ENCODE data around the gene MYOF. TPM values are rescaled to one million over a fixed set of nuclear protein-coding genes. Genes with fewer than 3 reads are reported as not detected.
"Not testable (repeated sequence)": the region's sequence is repeated elsewhere in the genome, so short reads cannot be mapped to it uniquely, and the experiment has no call there.

Gene MYOF
- total RNA-seq, 1 donor from 2014 or later, result 260 TPM

DNA sequence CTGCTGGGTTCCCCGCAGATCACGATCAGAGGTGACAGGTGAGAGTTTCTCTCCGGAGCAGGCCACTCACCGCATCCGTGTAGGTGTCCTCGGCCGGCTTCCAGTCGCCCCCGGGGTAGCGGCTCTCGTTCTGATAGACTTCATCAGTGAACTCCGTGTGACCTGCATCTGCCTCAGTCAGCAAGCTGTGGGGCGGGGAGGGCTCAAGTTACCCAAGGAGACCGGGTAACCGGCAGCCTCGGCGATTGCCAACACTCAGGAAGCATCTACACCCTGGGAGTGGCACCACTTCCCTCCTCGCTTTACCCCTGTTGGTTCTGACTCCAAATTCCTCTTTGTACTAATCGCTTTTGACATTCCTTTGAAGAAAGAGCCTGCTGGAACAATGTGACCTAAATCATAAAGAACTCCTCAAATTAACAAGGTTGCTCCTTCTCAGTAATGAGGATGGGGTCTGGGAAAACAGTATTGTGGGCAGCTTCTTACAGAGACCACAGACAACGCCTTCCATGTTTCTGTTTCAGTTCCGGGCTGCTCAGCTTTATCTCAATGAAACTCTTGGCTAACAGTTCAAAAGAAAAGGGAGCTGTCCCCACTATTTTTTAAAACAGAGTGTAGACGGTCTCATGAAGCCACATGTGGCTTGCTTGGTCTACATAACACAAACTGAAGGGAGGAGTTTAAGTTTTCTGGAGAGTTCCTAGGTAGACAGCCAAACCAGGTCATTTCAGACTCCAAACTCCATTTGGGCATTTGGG lies 118.1 kb downstream of the MYOF start:
- DNase-seq (ENCODE audit: extremely low read depth, low read depth, low spot score), result no peak

DNA sequence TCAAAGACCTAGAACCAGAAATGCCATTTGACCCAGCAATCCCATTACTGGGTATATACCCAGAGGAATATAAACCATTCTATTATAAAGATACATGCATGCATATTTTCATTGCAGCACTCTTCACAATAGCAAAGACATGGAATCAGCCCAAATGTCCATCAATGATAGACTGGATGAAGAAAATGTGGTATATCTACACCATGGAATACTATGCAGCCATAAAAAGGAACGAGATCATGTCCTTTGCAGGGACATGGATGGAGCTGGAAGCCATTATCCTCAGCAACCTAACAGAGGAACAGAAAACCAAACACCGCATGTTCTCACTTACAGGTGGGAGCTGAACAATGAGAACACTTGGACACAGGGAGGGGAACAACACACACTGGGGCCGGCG lies 123.7 kb downstream of the MYOF start:
- DNase-seq (ENCODE audit: extremely low read depth, low read depth, low spot score), result not testable (repeated sequence)

DNA sequence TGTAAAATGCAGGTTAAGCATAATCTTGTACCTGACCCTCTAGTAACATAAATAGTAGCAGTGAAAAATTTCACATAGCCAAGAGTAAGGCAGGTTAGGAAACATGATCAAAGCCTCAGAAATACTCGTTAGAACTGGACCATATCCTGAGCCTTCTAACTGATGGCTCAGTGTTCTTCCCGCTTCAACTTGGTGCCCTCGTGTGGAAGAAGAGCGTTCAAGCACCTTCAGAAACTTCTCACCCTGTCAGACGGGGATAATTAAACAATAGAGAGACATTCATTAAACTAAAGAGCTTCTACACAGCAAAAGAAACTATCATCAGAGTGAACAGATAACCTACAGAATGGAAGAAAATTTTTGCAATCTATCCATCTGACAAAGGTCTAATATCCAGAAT lies 124.5 kb downstream of the MYOF start:
- DNase-seq (ENCODE audit: extremely low read depth, low read depth, low spot score), result no peak

DNA sequence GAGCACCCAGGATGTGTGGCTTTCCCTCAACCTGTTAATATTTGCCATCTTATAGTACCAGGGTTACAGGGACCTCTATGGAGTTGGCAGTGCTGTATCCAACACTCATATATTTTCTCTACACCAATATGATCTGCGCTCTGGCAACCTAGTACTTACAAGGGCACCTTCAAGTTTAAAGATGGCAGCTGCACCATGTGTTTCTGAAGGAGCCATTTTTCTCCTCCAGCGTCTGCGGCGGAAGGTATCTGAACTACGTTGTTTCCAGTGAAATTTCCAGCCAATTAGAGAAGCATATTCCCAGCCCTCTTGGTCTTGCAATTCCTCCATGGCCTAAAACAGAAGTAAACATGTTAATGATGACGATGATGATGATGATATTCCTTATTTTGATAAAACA lies 125.6 kb downstream of the MYOF start:
- no peak for DNase-seq (ENCODE audit: extremely low read depth, low read depth, low spot score)

DNA sequence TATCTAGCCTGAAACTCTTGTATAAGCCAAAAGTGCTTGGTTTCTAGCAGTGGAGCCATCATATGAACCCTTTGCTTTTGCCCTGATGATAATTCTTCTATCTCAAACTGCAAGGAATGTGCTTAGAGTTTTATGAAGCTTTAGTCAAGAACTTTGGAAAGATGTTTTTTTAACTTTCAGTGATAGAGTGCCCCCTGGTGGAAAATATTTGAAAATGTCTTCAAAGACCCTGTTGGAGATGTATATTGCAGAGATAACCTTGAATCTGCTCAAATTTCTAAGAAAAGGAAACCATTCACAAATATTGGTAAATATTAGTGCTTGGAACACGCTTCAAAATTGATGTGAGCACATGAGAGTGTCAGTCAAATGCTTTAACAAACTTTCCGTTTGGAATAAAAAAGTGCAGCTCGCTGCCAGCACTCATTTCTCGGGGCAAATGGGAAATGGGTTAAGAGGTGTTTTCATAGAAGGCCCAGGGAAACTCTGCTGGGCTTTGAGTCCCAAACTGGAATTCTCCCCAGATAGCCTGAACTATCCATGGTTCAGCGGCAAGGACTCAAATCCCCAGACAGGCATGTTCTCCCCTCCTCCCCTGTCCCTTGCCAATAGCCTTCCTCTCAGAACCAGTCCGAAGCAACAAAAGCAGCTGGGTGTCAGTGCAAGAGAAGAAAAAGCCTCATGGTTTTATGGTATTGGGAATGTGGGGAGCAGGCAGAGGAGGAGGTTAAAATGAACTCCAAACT lies 129.3 kb downstream of the MYOF start:
- peak; percentile 23 for DNase-seq (ENCODE audit: extremely low read depth, low read depth, low spot score)

DNA sequence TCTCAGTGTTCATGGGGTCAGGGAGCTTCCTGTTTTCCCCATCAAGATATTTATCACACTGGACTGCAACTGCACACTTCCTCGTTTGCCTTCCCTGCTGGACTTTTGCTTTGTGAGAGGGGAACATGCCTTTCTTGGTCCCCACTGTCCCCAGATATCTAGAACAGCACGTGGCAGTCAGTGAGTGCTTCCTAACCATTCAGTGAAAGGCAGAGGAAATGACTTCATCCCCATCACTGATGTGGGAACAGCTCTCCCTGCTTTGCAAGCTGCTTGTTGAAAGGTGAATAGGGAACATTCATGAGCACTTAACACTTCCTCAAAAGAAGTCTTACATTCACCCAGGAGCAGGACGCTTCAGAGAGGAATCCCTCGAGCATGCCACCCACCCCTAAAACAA lies 135.4 kb downstream of the MYOF start:
- no peak for DNase-seq (ENCODE audit: extremely low read depth, low read depth, low spot score)

DNA sequence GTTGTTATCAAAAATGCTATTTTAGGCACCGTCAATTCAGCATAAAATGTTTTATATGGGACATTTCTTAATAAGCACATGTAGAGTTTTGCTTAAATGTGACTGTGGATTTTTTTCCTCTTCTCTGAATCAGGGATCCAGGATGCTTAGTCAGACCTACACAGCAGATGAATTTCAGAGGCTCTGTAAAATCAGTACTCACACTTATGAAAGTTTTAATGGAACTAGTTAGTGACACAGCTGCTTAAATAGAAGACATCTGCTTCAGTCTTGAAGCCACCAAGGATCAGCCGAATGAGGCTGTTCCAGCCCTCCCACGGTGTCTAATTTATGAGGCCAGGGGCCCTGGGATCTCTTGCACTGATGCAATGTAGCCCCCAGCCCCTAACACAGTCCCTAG lies 136.0 kb downstream of the MYOF start:
- no peak for DNase-seq (ENCODE audit: extremely low read depth, low read depth, low spot score)

DNA sequence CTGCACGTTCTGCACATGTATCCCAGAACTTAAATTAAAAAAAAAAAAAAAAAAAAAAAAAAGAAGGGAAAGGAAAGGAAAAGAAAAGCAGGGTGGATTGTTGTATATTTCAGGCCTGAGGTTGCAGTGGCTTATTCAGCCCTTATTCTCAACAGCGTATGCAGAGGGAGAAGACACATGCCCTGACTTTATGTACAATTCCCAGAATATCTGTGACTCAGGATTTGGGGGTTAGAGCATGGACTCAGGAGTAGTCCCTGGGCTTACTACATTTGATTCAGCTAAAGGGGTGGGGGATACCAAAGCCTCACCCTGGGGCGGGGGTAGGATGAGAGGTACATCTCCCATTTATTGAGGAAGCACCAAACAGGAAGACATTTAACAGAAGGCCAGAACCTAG lies 137.4 kb downstream of the MYOF start:
- no peak for DNase-seq (ENCODE audit: extremely low read depth, low read depth, low spot score)

DNA sequence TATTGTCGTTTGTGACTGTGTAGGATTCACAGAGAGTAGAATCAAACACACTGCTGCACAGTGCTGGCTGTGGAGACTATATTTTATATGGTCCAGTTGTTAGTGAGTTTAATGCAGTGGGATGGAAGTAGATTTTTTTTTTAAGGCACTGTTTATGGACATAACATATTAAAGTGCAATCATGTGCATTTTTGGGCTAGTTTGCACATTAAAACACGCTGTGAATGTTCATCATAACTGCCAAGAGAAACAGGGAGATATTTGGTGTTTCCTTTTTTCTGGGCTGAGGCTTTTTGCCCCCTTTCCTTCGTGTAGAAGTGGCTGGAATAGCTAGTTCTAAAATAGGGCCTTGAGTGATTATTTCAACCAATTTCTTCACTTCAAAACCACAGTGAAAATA lies 139.2 kb downstream of the MYOF start:
- DNase-seq (ENCODE audit: extremely low read depth, low read depth, low spot score), result no peak

DNA sequence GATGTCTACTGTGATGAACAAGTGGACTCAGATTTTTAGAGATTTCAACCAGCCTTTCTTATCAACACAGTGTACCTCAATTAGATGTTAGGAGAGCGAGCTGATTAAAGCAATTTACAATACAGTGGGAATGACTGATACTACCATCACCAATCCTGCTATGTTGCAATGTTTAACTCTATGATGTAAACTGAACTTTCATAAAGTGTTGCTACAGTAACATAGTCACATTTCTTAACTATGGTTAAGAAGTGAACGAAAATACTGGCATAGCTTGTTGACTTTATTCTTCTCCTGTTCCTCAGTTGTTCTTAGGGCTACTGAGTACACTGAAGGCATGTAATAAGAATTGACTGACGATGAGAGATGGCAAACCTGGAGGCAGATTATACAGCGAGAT lies 139.8 kb downstream of the MYOF start:
- DNase-seq (ENCODE audit: extremely low read depth, low read depth, low spot score), result no peak

DNA sequence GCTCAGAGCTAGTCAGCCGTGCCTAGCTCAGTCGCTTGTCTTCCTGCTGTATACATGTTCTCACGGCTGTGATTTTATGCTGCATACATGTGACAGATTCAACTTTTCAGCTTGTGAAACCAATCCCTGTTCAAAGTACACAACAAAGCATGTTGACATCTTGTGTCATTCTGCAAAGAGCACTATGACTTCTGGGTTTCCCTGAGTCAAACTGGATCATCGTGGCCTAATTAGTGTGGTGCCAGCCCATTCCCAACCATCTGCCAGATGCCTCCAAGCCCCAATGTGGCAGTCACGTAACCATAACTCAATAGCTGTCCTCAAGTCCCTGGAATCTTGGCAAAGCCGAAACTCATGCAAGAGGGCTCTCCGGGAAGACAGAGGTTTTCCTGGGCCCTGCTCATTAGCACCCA lies 144.8 kb downstream of the MYOF start:
- no peak for DNase-seq (ENCODE audit: extremely low read depth, low read depth, low spot score)

DNA sequence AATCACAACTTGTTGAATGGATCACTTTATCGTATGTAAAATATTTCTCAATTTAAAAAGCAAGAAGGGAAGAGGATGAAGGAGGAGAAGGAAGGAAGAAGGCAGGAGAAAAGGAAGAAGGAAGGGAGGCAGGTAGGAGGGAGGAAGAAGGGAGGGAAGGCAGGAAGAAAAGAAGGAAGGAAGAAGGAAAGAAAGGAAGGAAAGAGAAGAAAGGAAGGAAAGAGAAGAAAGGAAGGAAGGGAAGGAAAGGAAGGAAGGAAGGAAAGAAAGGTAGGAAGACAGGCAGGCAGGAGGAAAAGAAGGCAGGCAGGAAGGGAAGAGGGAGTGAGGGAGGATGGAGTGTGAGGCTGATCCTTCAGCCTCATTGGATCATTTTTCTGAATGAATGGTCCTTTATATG lies 145.5 kb downstream of the MYOF start:
- no peak for DNase-seq (ENCODE audit: extremely low read depth, low read depth, low spot score)

DNA sequence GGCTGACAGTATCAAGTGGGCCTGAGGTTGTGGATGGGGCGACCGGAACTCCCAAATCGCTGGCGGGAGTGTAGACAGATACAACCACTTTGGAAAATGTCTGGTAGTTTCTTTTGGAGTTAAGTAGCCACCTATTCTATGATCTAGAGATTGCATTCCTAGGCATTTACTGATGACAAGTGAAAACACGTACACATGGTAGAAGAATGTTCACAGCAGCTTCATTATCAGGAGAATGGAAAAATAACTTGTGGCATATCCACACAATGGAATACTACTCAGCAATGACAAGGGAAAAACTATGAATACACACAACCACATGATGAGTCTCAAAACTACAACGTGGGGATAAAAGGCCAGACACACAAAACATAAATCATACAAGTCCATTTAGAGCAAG lies 146.0 kb downstream of the MYOF start:
- no peak for DNase-seq (ENCODE audit: extremely low read depth, low read depth, low spot score)

DNA sequence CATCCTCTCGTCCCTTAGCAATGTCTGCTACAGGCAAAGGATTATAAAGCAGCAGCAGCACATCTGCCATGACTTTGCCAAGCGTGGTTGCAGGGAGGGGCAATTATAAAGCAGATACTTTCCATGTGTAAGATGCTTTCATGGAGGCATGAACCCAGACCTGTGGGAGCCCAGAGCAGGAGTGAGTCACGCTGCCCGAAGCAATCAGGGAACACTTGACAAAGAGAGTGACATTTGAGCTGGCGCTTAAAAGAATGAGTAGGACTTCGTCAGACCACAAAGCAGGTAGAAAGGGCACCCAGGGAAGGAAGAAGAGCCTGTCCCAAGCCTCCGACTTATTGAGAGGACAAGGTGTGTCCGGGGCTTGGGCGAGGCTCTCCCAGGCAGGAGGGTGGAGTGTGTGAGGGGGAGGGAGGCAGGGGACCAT lies 147.2 kb downstream of the MYOF start:
- no peak for DNase-seq (ENCODE audit: extremely low read depth, low read depth, low spot score)

DNA sequence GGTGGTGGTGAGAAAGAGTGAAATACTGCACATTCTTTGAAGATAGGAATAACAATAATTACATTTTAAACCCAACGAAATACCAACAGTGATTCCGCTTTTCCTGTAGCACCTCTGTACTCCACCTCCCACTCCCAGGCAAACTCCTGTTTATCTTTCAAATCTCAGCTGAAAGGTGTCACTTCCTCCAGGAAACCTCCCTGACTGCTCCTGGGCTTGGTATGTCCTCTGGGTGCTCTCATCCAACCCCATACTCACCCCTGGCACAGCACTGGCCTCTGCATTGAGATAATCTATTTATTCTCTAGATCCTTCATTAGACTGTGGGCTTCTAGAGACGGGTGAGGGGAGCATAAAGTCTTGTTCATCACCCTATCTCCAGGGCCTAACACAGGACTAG lies 148.0 kb downstream of the MYOF start:
- DNase-seq (ENCODE audit: extremely low read depth, low read depth, low spot score), result no peak

DNA sequence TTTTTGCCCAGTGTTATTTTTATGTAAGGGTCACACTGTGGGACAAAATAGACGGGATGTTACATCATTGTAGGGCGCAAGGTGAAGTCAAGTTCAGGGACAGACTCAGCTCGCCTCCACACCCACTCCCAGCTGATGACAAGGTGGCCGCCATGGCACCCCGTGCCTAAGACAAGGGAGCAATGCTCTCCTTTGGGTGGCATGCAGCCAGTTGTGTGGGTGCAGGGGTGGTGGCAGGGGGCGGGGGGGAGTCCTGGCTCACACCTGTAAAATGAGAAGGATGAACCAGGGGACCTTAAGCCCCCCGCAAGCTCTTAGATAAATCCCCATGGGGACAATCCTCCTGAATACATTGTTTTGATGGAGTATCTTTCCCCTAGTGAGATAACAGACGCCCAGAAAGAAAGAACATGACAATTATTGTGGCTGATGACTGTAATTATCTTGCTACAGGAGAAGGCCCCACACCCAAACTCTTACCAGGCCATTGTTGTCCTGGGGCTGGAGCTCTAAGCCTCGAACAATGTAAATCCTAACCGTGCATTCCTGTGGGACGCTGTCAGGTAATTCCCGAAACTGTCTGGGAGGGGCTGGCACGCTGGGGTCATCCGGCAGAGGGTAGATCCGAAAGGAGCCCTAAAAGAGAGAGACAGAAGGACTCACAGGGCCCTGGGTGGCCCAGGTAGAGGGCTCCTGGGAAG lies 148.7 kb downstream of the MYOF start:
- DNase-seq (ENCODE audit: extremely low read depth, low read depth, low spot score), result no peak

DNA sequence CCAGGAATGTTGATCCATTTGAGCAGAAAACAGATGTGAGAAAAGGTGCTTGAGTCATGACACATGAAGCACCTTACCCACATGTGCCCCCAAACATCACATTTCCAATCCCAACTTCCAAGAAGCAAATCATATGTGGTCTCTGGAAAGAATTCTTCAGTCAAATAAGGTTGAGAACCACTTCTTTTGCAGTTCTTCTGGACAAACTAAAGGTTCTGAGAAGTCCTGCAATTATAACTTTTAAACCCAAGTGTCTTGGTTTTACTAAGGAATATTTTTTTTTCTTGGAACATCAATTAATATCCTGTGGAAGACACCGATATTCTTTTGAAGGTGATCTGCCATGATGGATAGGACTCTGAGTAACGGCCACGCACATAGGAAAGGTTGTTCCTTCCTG lies 151.3 kb downstream of the MYOF start:
- no peak for DNase-seq (ENCODE audit: extremely low read depth, low read depth, low spot score)

DNA sequence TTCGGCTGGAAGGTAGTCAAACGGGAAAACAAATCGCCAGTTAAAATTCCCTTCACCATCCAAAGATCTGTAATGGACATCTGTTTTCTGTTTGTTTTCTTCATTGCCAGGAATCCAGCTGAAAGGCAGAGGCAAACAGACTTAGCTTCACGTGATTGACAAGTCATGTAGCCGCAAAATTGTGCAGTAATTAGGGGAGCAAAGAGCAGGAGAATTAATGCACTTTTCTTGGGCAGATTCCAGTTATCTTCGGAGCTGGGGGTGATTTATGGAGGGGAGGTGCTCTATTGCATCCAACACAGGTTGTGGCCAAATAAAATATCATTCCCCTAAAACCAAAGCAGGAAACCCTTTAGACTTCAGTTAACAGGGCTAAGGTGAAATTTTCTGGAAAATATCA lies 162.2 kb downstream of the MYOF start:
- no peak for DNase-seq (ENCODE audit: extremely low read depth, low read depth, low spot score)

DNA sequence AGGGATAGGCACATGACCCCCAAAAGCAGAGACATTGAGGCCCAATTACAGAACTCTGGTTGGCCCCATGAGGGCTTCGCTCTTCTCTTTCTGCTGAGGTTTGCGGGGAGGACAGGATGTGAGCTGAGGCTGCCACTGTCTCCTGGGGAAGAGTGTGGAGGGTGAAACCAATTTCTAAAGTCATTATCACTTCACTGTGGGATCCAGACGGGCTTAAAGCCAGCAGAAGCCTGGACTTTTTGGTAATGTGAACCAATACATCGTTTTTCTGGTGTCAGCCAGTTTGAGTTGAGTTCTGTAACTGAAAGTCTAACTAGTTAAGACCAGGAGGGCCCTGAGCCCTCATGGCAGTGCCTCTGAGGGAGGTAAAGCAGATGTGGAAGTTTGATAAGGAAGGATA lies 163.0 kb downstream of the MYOF start:
- no peak for DNase-seq (ENCODE audit: extremely low read depth, low read depth, low spot score)

DNA sequence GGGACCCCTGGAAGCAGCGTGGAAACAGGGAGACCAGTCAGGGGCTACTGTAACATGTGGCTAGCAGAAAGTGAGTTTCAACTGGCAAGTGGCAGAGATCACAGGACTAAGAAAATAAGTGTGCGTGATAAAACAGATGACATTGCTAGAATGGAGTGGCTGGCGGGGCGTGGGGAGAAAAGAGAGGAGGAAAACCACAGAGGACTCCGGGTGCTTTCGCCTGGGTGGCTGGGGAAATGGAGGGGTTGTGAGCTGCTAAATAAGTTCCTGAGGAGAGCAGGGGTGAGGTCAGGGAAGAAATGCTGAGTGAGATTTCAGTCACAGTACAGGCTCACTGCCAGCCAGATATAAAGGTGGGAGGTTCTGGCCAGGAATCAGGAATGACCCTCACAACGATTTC lies 166.9 kb downstream of the MYOF start:
- no peak for DNase-seq (ENCODE audit: extremely low read depth, low read depth, low spot score)

DNA sequence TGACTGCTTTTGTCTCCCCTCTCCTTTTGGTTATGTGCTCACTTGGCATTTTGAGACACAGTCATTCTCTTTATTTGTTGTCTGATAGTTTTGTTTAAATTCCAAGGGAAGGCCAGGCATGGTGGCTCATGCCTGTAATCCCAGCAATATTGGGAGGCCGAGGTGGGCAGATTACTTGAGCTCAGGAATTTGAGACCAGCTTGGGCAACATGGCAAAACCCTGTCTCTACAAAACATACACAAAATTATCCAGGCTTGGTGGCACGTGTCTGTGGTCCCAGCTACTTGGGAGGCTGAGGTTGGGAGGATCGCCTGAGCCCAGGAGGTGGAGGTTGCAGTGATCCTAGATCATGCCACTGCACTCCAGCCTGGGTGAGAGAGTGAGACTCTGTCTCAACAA lies 167.5 kb downstream of the MYOF start:
- not testable (repeated sequence) for DNase-seq (ENCODE audit: extremely low read depth, low read depth, low spot score)

DNA sequence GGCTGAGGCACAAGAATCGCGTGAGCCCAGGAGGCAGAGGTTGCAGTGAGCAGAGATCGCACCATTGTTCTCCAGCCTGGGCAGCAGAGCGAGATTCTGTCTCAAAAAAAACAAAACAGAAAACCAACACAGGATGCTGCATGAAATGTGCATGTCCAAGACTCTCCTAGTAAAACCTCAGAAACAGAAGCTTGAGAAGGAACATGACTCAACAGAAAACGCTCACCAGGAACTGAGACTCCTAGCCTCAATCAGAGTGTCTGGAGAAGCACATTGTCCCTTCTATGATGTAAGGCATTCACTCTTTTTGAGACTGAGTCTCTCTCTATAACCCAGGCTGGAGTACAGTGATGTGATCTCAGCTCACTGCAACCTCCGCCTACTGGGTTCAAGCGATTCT lies 168.3 kb downstream of the MYOF start:
- no peak for DNase-seq (ENCODE audit: extremely low read depth, low read depth, low spot score)
